M059J (cell line): ENCODE measurements around the gene CCR3. TPM values are rescaled to one million over a fixed set of nuclear protein-coding genes. Genes with fewer than 3 reads are reported as not detected.
"Not testable (repeated sequence)": the region's sequence is repeated elsewhere in the genome, so short reads cannot be mapped to it uniquely, and the experiment has no call there.

Source experiments
- DNase-seq: peaks from one replicate; pipeline ENCODE4 v3.0.0-alpha.2; 2012; ENCODE audit warnings: low read depth
- total RNA-seq: library from RNA; depleted of rRNA; stranded (reverse); fragments of >200 nt; shearing (Covaris generic); gene quantifications from 2 replicates; pipeline ENCODE4 v1.2.3, GENCODE V29; 2014; rRNA removed

CCR3 gene
- total RNA-seq: 0.20 TPM in 1 of 2 replicates, not detected in the other

GRCh38 chr3:46242120-46242519, at the start of gene CCR3:
CCR3 (plus strand) TSS chr3:46242460; CDS start chr3:46265159, 22,699 bp downstream.
- no peak for DNase-seq

- DNase-seq: no peak
Observed at GRCh38 chr3:46192939-46193338, 49.3 kb upstream of the CCR3 start.

GRCh38 chr3:46193436-46193835, 48.8 kb upstream of the CCR3 start:
- DNase-seq: peak; percentile 32

- DNase-seq: no peak
Observed at GRCh38 chr3:46194868-46195553, 47.2 kb upstream of the CCR3 start.

GRCh38 chr3:46196261-46196957, 45.9 kb upstream of the CCR3 start:
- DNase-seq: peak; percentile 63

GRCh38 chr3:46200211-46200610, 42.0 kb upstream of the CCR3 start:
- no peak for DNase-seq

- no peak for DNase-seq
Observed at GRCh38 chr3:46200790-46201189, 41.5 kb upstream of the CCR3 start.

- DNase-seq: no peak
Observed at GRCh38 chr3:46202535-46202934, 39.7 kb upstream of the CCR3 start.

- DNase-seq: no peak
Observed at GRCh38 chr3:46203681-46204080, 38.6 kb upstream of the CCR3 start.

- DNase-seq: no peak
Observed at GRCh38 chr3:46205286-46205960, 36.8 kb upstream of the CCR3 start.

GRCh38 chr3:46206282-46207015, 35.8 kb upstream of the CCR3 start:
- DNase-seq: peak; percentile 33

GRCh38 chr3:46207514-46207913, 34.7 kb upstream of the CCR3 start:
- DNase-seq: not testable (repeated sequence)

GRCh38 chr3:46208167-46208704, 34.0 kb upstream of the CCR3 start, which contains the start of gene CCR1:
CCR1 (minus strand) TSS chr3:46208313; CDS start chr3:46204313, 4,000 bp downstream.
- peak; percentile 78 for DNase-seq

- no peak for DNase-seq
Observed at GRCh38 chr3:46209053-46209452, 33.2 kb upstream of the CCR3 start.

GRCh38 chr3:46209746-46210470, 32.4 kb upstream of the CCR3 start:
- DNase-seq: peak; percentile 54

GRCh38 chr3:46212101-46212500, 30.2 kb upstream of the CCR3 start:
- no peak for DNase-seq

- peak; percentile 17 for DNase-seq
Observed at GRCh38 chr3:46213201-46213600, 29.1 kb upstream of the CCR3 start.

- DNase-seq: peak; percentile 35
Observed at GRCh38 chr3:46214751-46215352, 27.4 kb upstream of the CCR3 start.

GRCh38 chr3:46215810-46216414, 26.3 kb upstream of the CCR3 start:
- peak; percentile 42 for DNase-seq

GRCh38 chr3:46218196-46218709, 24.0 kb upstream of the CCR3 start:
- no peak for DNase-seq
